ENCODE data around the gene SGPL1. TPM values are rescaled to one million over a fixed set of nuclear protein-coding genes. Genes with fewer than 3 reads are reported as not detected.

SGPL1 gene
- polyA plus RNA-seq, 1 donor from 2014 or later = 33.4 TPM

- TF ChIP-seq REST (IDR thresholded peaks at IDR 0.05; ENCODE audit: borderline replicate concordance) (no peak), RAD21 (conservative IDR thresholded peaks at IDR 0.05) (no peak), TAF1 (IDR thresholded peaks at IDR 0.05; ENCODE audit: low read depth) (no peak)
- Histone ChIP-seq H3K27me3 (ENCODE audit: insufficient read depth, low read depth, low read length) (no peaks in the 10 kb centered on the region), H4K20me1 (ENCODE audit: insufficient read depth) (no peaks in the 10 kb centered on the region), H3K36me3 (ENCODE audit: insufficient read depth, low read length) (peaks cover 7% of the 10 kb centered on the region), H3F3A (ENCODE audit: insufficient read depth, low read length, poor library complexity, severe bottlenecking) (no peaks in the 10 kb centered on the region), H3K9me2 (ENCODE audit: insufficient read depth, low read length) (no peaks in the 10 kb centered on the region), H3K9me3 (ENCODE audit: low read length) (no peaks in the 10 kb centered on the region), H3K4me3 (ENCODE audit: low read length) (no peak overlapping the region), H3K27ac (ENCODE audit: low read length) (no peak overlapping the region), H3K9ac (ENCODE audit: low read length) (no peak overlapping the region), H3K79me2 (replicated peaks; ENCODE audit: insufficient read depth, low read length) (no peaks in the 10 kb centered on the region), H2AFZ (ENCODE audit: low read depth, low read length) (no peak overlapping the region), H3K4me2 (ENCODE audit: low read length) (no peak overlapping the region)
These were observed 34.3 kb downstream of the SGPL1 start for GRCh38 chr10:70850097-70850496.

GRCh38 chr10:70851597-70852475 is 36.1 kb downstream of the SGPL1 start:
- no peak overlapping the region for H3K4me2 ChIP-seq (ENCODE audit: low read length)
- TF ChIP-seq REST (IDR thresholded peaks at IDR 0.05; ENCODE audit: borderline replicate concordance) = no peak
- TF ChIP-seq RAD21 (conservative IDR thresholded peaks at IDR 0.05) = no peak
- no peak for TF ChIP-seq EZH2 (IDR thresholded peaks at IDR 0.05; ENCODE audit: borderline replicate concordance, insufficient read depth, low read length, poor library complexity, severe bottlenecking)
- no peak for TF ChIP-seq EP300 (conservative IDR thresholded peaks at IDR 0.05; ENCODE audit: poor library complexity, severe bottlenecking)
- no peak for TF ChIP-seq POLR2AphosphoS5 (IDR thresholded peaks at IDR 0.05)
- no peak for TF ChIP-seq CTCF (IDR thresholded peaks at IDR 0.05; ENCODE audit: poor library complexity, severe bottlenecking)
- TF ChIP-seq TAF1 (IDR thresholded peaks at IDR 0.05; ENCODE audit: low read depth) = no peak
- TF ChIP-seq MXI1 (conservative IDR thresholded peaks at IDR 0.05; ENCODE audit: poor library complexity, severe bottlenecking) = no peak
- no peak for TF ChIP-seq SMC3 (conservative IDR thresholded peaks at IDR 0.05; ENCODE audit: poor library complexity)
- H2AFZ ChIP-seq (ENCODE audit: low read depth, low read length) = no peak overlapping the region
- no peak overlapping the region for H3K27ac ChIP-seq (ENCODE audit: low read length)
- no peaks in the 10 kb centered on the region for H4K20me1 ChIP-seq (ENCODE audit: insufficient read depth)
- H3K4me3 ChIP-seq (ENCODE audit: low read length) = no peak overlapping the region
- no peaks in the 10 kb centered on the region for H3K9me3 ChIP-seq (ENCODE audit: low read length)
- H3K79me2 ChIP-seq (replicated peaks; ENCODE audit: insufficient read depth, low read length) = no peaks in the 10 kb centered on the region
- no peak overlapping the region for H3K9ac ChIP-seq (ENCODE audit: low read length)
- no peaks in the 10 kb centered on the region for H3F3A ChIP-seq (ENCODE audit: insufficient read depth, low read length, poor library complexity, severe bottlenecking)
- H3K36me3 ChIP-seq (ENCODE audit: insufficient read depth, low read length) = peaks cover 7% of the 10 kb centered on the region
- no peaks in the 10 kb centered on the region for H3K27me3 ChIP-seq (ENCODE audit: insufficient read depth, low read depth, low read length)
- H3K9me2 ChIP-seq (ENCODE audit: insufficient read depth, low read length) = no peaks in the 10 kb centered on the region

All from neural cell (in vitro differentiated cells).